T-helper 17 cell (primary cell): ENCODE measurements around the gene ADCY1. TPM values are rescaled to one million over a fixed set of nuclear protein-coding genes. Genes with fewer than 3 reads are reported as not detected.
"Not testable (repeated sequence)": the region's sequence is repeated elsewhere in the genome, so short reads cannot be mapped to it uniquely, and the experiment has no call there.

ENCODE experiments used
- ATAC-seq: fragments of 150-1000 bp; cut with Tn5 transposase; 2 replicates; pipeline ENCODE4 v1.10.0; 2021; ENCODE audit warnings: mild to moderate bottlenecking, moderate library complexity
- DNase-seq, 3 donors: peaks; one replicate each; pipeline versions ENCODE4 v3.0.0 to v3.0.0-alpha.2; 2020 to 2021
- H3K9me3 ChIP-seq: one replicate; pipeline ENCODE4 v1.7.0; 2013; ENCODE audit warnings: low read length, mild to moderate bottlenecking; ENCODE audit not compliant: control insufficient read depth, poor library complexity, severe bottlenecking
- H3K27ac Mint-ChIP-seq: one replicate; pipeline ENCODE4 v1.8.0; 2022; ENCODE audit warnings: mild to moderate bottlenecking, moderate library complexity, mixed read lengths
- H3K27me3 Mint-ChIP-seq: one replicate; pipeline ENCODE4 v1.8.0; 2022; ENCODE audit warnings: mixed read lengths
- H3K36me3 Mint-ChIP-seq: one replicate; pipeline ENCODE4 v1.8.0; 2022; ENCODE audit warnings: low read depth, mixed read lengths
- H3K4me1 Mint-ChIP-seq: one replicate; pipeline ENCODE4 v1.8.0; 2022; ENCODE audit warnings: mild to moderate bottlenecking, mixed read lengths
- H3K4me3 Mint-ChIP-seq: one replicate; pipeline ENCODE4 v1.8.0; 2022; ENCODE audit warnings: mild to moderate bottlenecking, moderate library complexity, mixed read lengths
- total RNA-seq, 4 donors: library from RNA in 2 of 4; stranded (reverse) in 2 of 4; gene quantifications; one replicate each; pipeline ENCODE4 v1.2.3 and lab custom pipeline; 2022 to 2026

The ADCY1 gene
- total RNA-seq, 2 donors from 2014 or later, result not detected

- H3K36me3 Mint-ChIP-seq, result no peaks in the 10 kb centered on the region
- H3K4me3 Mint-ChIP-seq, result no peak overlapping the region
- H3K9me3 ChIP-seq, result no peaks in the 10 kb centered on the region
- DNase-seq (no peak), ATAC-seq (peak; percentile 14)
- H3K27ac Mint-ChIP-seq, result peak overlapping the region; percentile 8
- H3K4me1 Mint-ChIP-seq, result peaks cover 2% of the 10 kb centered on the region
- H3K27me3 Mint-ChIP-seq, result peaks cover 22% of the 10 kb centered on the region
These were observed 139.7 kb downstream of the ADCY1 start for GRCh38 chr7:45713669-45714520.

- H3K9me3 ChIP-seq, result no peaks in the 10 kb centered on the region
- DNase-seq (no peak), ATAC-seq (no peak)
- no peaks in the 10 kb centered on the region for H3K36me3 Mint-ChIP-seq
- H3K4me3 Mint-ChIP-seq, result no peak overlapping the region
- peaks cover 22% of the 10 kb centered on the region for H3K27me3 Mint-ChIP-seq
- H3K27ac Mint-ChIP-seq, result no peak overlapping the region
- H3K4me1 Mint-ChIP-seq, result peaks cover 2% of the 10 kb centered on the region
These were observed 140.3 kb downstream of the ADCY1 start for GRCh38 chr7:45714521-45714820.

GRCh38 chr7:45715471-45716352, 141.5 kb downstream of the ADCY1 start:
- no peak overlapping the region for H3K4me3 Mint-ChIP-seq
- peaks cover 19% of the 10 kb centered on the region for H3K27me3 Mint-ChIP-seq
- no peaks in the 10 kb centered on the region for H3K36me3 Mint-ChIP-seq
- no peak overlapping the region for H3K27ac Mint-ChIP-seq
- no peaks in the 10 kb centered on the region for H3K9me3 ChIP-seq
- no peak for DNase-seq
- H3K4me1 Mint-ChIP-seq, result peaks cover 2% of the 10 kb centered on the region
- no peak for ATAC-seq

GRCh38 chr7:45716380-45717203, 142.4 kb downstream of the ADCY1 start:
- no peak overlapping the region for H3K27ac Mint-ChIP-seq
- H3K36me3 Mint-ChIP-seq, result no peaks in the 10 kb centered on the region
- no peak for ATAC-seq
- no peak overlapping the region for H3K4me3 Mint-ChIP-seq
- H3K4me1 Mint-ChIP-seq, result peaks cover 2% of the 10 kb centered on the region
- H3K9me3 ChIP-seq, result no peaks in the 10 kb centered on the region
- peaks cover 15% of the 10 kb centered on the region for H3K27me3 Mint-ChIP-seq
- no peak for DNase-seq

GRCh38 chr7:45717537-45718235, 143.5 kb downstream of the ADCY1 start:
- DNase-seq, result no peak
- H3K4me3 Mint-ChIP-seq, result no peak overlapping the region
- ATAC-seq, result no peak
- no peak overlapping the region for H3K27ac Mint-ChIP-seq
- peaks cover 2% of the 10 kb centered on the region for H3K4me1 Mint-ChIP-seq
- peaks cover 3% of the 10 kb centered on the region for H3K36me3 Mint-ChIP-seq
- H3K9me3 ChIP-seq, result no peaks in the 10 kb centered on the region
- peaks cover 10% of the 10 kb centered on the region for H3K27me3 Mint-ChIP-seq

GRCh38 chr7:45718464-45719330, 144.5 kb downstream of the ADCY1 start:
- Mint-ChIP-seq H3K36me3 (peaks cover 3% of the 10 kb centered on the region), H3K27me3 (peaks cover 1% of the 10 kb centered on the region), H3K4me1 (peaks cover 2% of the 10 kb centered on the region), H3K4me3 (no peak overlapping the region), H3K27ac (no peak overlapping the region)
- H3K9me3 ChIP-seq, result no peaks in the 10 kb centered on the region
- ATAC-seq (no peak), DNase-seq (no peak)

GRCh38 chr7:45720989-45721388, 146.8 kb downstream of the ADCY1 start:
- Mint-ChIP-seq H3K27ac (no peak overlapping the region), H3K4me1 (peaks cover 4% of the 10 kb centered on the region), H3K36me3 (peaks cover 16% of the 10 kb centered on the region), H3K4me3 (no peak overlapping the region), H3K27me3 (no peaks in the 10 kb centered on the region)
- DNase-seq (no peak), ATAC-seq (no peak)
- no peaks in the 10 kb centered on the region for H3K9me3 ChIP-seq

- no peaks in the 10 kb centered on the region for H3K9me3 ChIP-seq
- DNase-seq (no peak), ATAC-seq (no peak)
- Mint-ChIP-seq H3K27me3 (no peaks in the 10 kb centered on the region), H3K36me3 (peaks cover 16% of the 10 kb centered on the region), H3K27ac (peak overlapping the region; percentile 11), H3K4me3 (no peak overlapping the region), H3K4me1 (peaks cover 4% of the 10 kb centered on the region)
These were observed 147.8 kb downstream of the ADCY1 start for GRCh38 chr7:45721686-45722598.

- H3K4me1 Mint-ChIP-seq, H3K27ac Mint-ChIP-seq, DNase-seq, H3K27me3 Mint-ChIP-seq, ATAC-seq, H3K4me3 Mint-ChIP-seq, H3K9me3 ChIP-seq: not testable (repeated sequence)
- H3K36me3 Mint-ChIP-seq, result peaks cover 16% of the 10 kb centered on the region
These were observed 151.1 kb downstream of the ADCY1 start for GRCh38 chr7:45725231-45725630.

- Mint-ChIP-seq H3K4me3 (no peak overlapping the region), H3K4me1 (peaks cover 4% of the 10 kb centered on the region), H3K27ac (no peak overlapping the region), H3K36me3 (peaks cover 16% of the 10 kb centered on the region), H3K27me3 (no peaks in the 10 kb centered on the region)
- no peak for DNase-seq
- ATAC-seq, result no peak
- no peaks in the 10 kb centered on the region for H3K9me3 ChIP-seq
These were observed 152.7 kb downstream of the ADCY1 start for GRCh38 chr7:45726883-45727282.

- DNase-seq, H3K27ac Mint-ChIP-seq, H3K9me3 ChIP-seq, H3K4me1 Mint-ChIP-seq, ATAC-seq, H3K4me3 Mint-ChIP-seq, H3K27me3 Mint-ChIP-seq, H3K36me3 Mint-ChIP-seq: not testable (repeated sequence)
These were observed 157.7 kb downstream of the ADCY1 start for GRCh38 chr7:45731692-45732443.
